ENCODE results near the gene TNPO3.
A peak's percentile ranks its signal among the peaks of the same experiment; 100 is the strongest.

Gene TNPO3

GRCh38 chr7:128904381-128905197 is 150.3 kb downstream of the TNPO3 start:
- DNase-seq, result peak; percentile 17
